HCT116 (cell line): ENCODE data around the gene TNRC6B. TPM values are rescaled to one million over a fixed set of nuclear protein-coding genes. Genes with fewer than 3 reads are reported as not detected.

Experiments used
- ATAC-seq: fragments of 200-7000 bp; cut with Tn5 transposase; 2 replicates; pipeline ENCODE4 v1.9.1; 2020; ENCODE audit warnings: mild to moderate bottlenecking, moderate library complexity
- BruUV-seq: library from RNA; stranded (reverse); fragments of 400-500 nt; replicated peaks from 2 replicates; lab custom pipeline; 2021; lab: Mats Ljungman, UMichigan
- CTCF ChIA-PET: fragments of 300-600 bp; sonication (Branson Sonifier 250); formaldehyde crosslinking; loops from one replicate; lab custom pipeline; 2021; ENCODE audit warnings: antibody characterized with exemption; lab: Charles Lee
- POLR2A ChIA-PET: fragments of 300-600, 350-600 bp; sonication (Branson Sonifier 250); formaldehyde crosslinking; loops from one replicate; lab custom pipeline; 2021; ENCODE audit warnings: antibody characterized with exemption; lab: Charles Lee
- RAD21 ChIA-PET, 2 experiments: fragments of 300-600 bp; sonication (Branson Sonifier 250); formaldehyde crosslinking; loops; one replicate each; lab custom pipeline; 2023; ENCODE audit warnings: low total read pairs in 2 of 2; ENCODE audit not compliant: uncharacterized antibody in 2 of 2, unreplicated experiment in 2 of 2, low non-redundant PET in 1 of 2; lab: Charles Lee
- DNase-seq: peaks from one replicate; pipeline ENCODE4 v3.0.0-alpha.2; 2010; ENCODE audit warnings: low read depth, low spot score
- H2AFZ ChIP-seq: fragments of 200-600 bp; shearing (Covaris generic), sonication (generic); 2 replicates; pipeline ENCODE4 v1.6.1; 2017; ENCODE audit warnings: low read depth, mixed run types, mixed read lengths, antibody characterized with exemption, low read length; ENCODE audit not compliant: poor library complexity, severe bottlenecking
- H3K27ac ChIP-seq: 2 replicates; pipeline ENCODE4 v1.5.1; 2012; ENCODE audit warnings: low read depth, low read length
- H3K27me3 ChIP-seq: fragments of 200-600 bp; sonication (generic); 2 replicates; pipeline ENCODE4 v1.6.1; 2016; ENCODE audit warnings: mixed run types, low read length, mixed read lengths; ENCODE audit not compliant: insufficient read depth
- H3K36me3 ChIP-seq, 2 experiments: fragments of 200-500 bp in 1 of 2; fragments of 200-600 bp in 1 of 2; sonication (Bioruptor generic) in 1 of 2; sonication (generic) in 1 of 2; 2 replicates each; pipeline versions ENCODE4 v1.5.1 to v1.6.1; 2014 to 2016; ENCODE audit warnings: low read length in 2 of 2, inconsistent platforms in 1 of 2, mixed read lengths in 1 of 2, mixed run types in 1 of 2; ENCODE audit not compliant: insufficient read depth in 2 of 2, control insufficient read depth in 1 of 2
- H3K4me1 ChIP-seq, 2 experiments: fragments of 200-600 bp in 1 of 2; sonication (generic) in 1 of 2; 2 replicates each; pipeline versions ENCODE4 v1.5.1 to v1.6.1; 2012 to 2017; ENCODE audit warnings: low read length in 2 of 2, inconsistent platforms in 1 of 2, mild to moderate bottlenecking in 1 of 2, mixed read lengths in 1 of 2, mixed run types in 1 of 2, moderate library complexity in 1 of 2; ENCODE audit not compliant: insufficient read depth in 2 of 2, control insufficient read depth in 1 of 2
- H3K4me2 ChIP-seq: fragments of 200-600 bp; sonication (generic); 2 replicates; pipeline ENCODE4 v1.6.1; 2017; ENCODE audit warnings: mixed run types, low read length, mixed read lengths
- H3K4me3 ChIP-seq, 2 experiments: fragments of 200-600 bp in 1 of 2; sonication (generic) in 1 of 2; replicated peaks in 1 of 2; 2 replicates each; pipeline ENCODE4 v1.5.1; 2011 to 2016; ENCODE audit warnings: low read length in 2 of 2, control low read depth in 1 of 2, low read depth in 1 of 2, mild to moderate bottlenecking in 1 of 2, mixed read lengths in 1 of 2, mixed run types in 1 of 2
- H3K79me2 ChIP-seq: fragments of 200-600 bp; sonication (generic); 2 replicates; pipeline ENCODE4 v1.6.1; 2017; ENCODE audit warnings: mild to moderate bottlenecking, mixed run types, low read length, moderate library complexity, mixed read lengths; ENCODE audit not compliant: insufficient read depth
- H3K9ac ChIP-seq: fragments of 200-600 bp; sonication (generic); 2 replicates; pipeline ENCODE4 v1.6.1; 2016; ENCODE audit warnings: low read length, mixed read lengths
- H3K9me2 ChIP-seq: fragments of 200-600 bp; sonication (generic), shearing (Covaris generic); 2 replicates; pipeline ENCODE4 v1.6.1; 2017; ENCODE audit warnings: mixed run types, mild to moderate bottlenecking, moderate library complexity; ENCODE audit not compliant: insufficient read depth
- H3K9me3 ChIP-seq, 2 experiments: fragments of 200-500 bp in 1 of 2; fragments of 200-600 bp in 1 of 2; sonication (Bioruptor generic) in 1 of 2; sonication (generic) in 1 of 2; 2 replicates each; pipeline ENCODE4 v1.6.1; 2014 to 2017; ENCODE audit warnings: low read length in 2 of 2, mixed read lengths in 2 of 2, inconsistent platforms in 1 of 2, low read depth in 1 of 2, mild to moderate bottlenecking in 1 of 2, mixed run types in 1 of 2, moderate library complexity in 1 of 2; ENCODE audit not compliant: control insufficient read depth in 1 of 2, insufficient read depth in 1 of 2
- H4K20me1 ChIP-seq: fragments of 200-600 bp; sonication (generic), shearing (Covaris generic); 2 replicates; pipeline ENCODE4 v1.6.1; 2017; ENCODE audit warnings: mixed run types, mild to moderate bottlenecking, moderate library complexity; ENCODE audit not compliant: insufficient read depth
- CBX3 ChIP-seq: IDR thresholded peaks from 2 replicates; pipeline ENCODE4 v1.6.1; 2012; ENCODE audit warnings: low read depth
- EGR1 ChIP-seq: IDR thresholded peaks from 2 replicates; pipeline ENCODE4 v1.6.1; 2012; ENCODE audit warnings: low read depth
- EZH2phosphoT487 ChIP-seq: fragments of 200-600 bp; IDR thresholded peaks from 2 replicates; pipeline ENCODE4 v1.6.1; 2018; ENCODE audit warnings: antibody characterized with exemption, borderline replicate concordance
- FOSL1 ChIP-seq: IDR thresholded peaks from 2 replicates; pipeline ENCODE4 v1.6.1; 2012; ENCODE audit warnings: low read depth
- MAX ChIP-seq: IDR thresholded peaks from 2 replicates; pipeline ENCODE4 v1.6.1; 2012
- SIN3A ChIP-seq: IDR thresholded peaks from 2 replicates; pipeline ENCODE4 v1.6.1; 2012; ENCODE audit warnings: low read depth
- SRF ChIP-seq: IDR thresholded peaks from 2 replicates; pipeline ENCODE4 v1.6.1; 2012; ENCODE audit warnings: low read depth
- intact Hi-C: fragments of 100-400 bp; cut with micrococcal nuclease; formaldehyde crosslinking; loops from 2 replicates; pipeline ENCODE4 v1.10.0; 2022
- total RNA-seq: library from RNA; stranded (reverse); gene quantifications from one replicate; pipeline ENCODE4 v1.2.1, GENCODE V29; 2021; ENCODE audit not compliant: unreplicated experiment
- TF ChIP-seq, protein P1 (sequence below): IDR thresholded peaks from 2 replicates; pipeline ENCODE4 v1.6.1; 2011; ENCODE audit warnings: mild to moderate bottlenecking, low read length, moderate library complexity; ENCODE audit not compliant: insufficient replicate concordance; ENCODE audit errors: extremely low read depth
- TF ChIP-seq, protein P2 (sequence below): IDR thresholded peaks from 2 replicates; pipeline ENCODE4 v1.6.1; 2012; ENCODE audit warnings: low read depth

Gene TNRC6B
- total RNA-seq, 1 experiment from 2014 or later = 29.8 TPM

DNA sequence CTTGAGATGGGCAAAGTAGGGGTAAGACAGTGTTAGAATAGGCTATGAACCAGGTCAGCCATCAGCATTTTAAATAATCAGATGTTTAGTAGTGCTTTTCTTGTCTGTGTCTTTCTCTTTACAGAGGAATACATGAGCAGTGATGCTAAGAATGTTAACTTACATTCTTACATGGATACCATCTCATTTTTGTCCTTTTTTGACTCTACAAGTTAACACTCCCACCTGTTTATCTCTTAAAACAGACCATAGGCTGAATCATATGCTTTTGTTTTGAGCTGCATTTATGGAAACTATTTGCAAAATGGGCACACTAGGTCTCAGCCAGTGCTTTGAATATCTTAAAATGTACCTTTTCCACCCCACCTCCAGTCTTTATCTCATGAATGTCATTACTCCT is 143.0 kb downstream of the TNRC6B start:
- H3K27ac ChIP-seq = no peak overlapping the region
- no peaks in the 10 kb centered on the region for H3K27me3 ChIP-seq
- intact Hi-C loops = no loop called here
- H3K9me3 ChIP-seq = no peaks in the 10 kb centered on the region
- no peaks in the 10 kb centered on the region for H4K20me1 ChIP-seq
- POLR2A ChIA-PET = no interaction called here
- H3K4me1 ChIP-seq = no peaks in the 10 kb centered on the region
- no peak overlapping the region for H2AFZ ChIP-seq
- ATAC-seq (no peak), DNase-seq (no peak)
- no peak overlapping the region for H3K4me3 ChIP-seq
- H3K4me2 ChIP-seq = no peak overlapping the region
- CTCF ChIA-PET = no interaction called here
- H3K9me2 ChIP-seq = no peaks in the 10 kb centered on the region
- BruUV-seq = no TSS peak
- RAD21 ChIA-PET = no interaction called here
- no peak overlapping the region for H3K9ac ChIP-seq
- H3K79me2 ChIP-seq = no peaks in the 10 kb centered on the region
- no peak for TF ChIP-seq MAX
- TF ChIP-seq EGR1 = no peak
- TF ChIP-seq, protein P1, sequence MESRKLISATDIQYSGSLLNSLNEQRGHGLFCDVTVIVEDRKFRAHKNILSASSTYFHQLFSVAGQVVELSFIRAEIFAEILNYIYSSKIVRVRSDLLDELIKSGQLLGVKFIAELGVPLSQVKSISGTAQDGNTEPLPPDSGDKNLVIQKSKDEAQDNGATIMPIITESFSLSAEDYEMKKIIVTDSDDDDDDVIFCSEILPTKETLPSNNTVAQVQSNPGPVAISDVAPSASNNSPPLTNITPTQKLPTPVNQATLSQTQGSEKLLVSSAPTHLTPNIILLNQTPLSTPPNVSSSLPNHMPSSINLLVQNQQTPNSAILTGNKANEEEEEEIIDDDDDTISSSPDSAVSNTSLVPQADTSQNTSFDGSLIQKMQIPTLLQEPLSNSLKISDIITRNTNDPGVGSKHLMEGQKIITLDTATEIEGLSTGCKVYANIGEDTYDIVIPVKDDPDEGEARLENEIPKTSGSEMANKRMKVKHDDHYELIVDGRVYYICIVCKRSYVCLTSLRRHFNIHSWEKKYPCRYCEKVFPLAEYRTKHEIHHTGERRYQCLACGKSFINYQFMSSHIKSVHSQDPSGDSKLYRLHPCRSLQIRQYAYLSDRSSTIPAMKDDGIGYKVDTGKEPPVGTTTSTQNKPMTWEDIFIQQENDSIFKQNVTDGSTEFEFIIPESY = no peak
- TF ChIP-seq, protein P2, sequence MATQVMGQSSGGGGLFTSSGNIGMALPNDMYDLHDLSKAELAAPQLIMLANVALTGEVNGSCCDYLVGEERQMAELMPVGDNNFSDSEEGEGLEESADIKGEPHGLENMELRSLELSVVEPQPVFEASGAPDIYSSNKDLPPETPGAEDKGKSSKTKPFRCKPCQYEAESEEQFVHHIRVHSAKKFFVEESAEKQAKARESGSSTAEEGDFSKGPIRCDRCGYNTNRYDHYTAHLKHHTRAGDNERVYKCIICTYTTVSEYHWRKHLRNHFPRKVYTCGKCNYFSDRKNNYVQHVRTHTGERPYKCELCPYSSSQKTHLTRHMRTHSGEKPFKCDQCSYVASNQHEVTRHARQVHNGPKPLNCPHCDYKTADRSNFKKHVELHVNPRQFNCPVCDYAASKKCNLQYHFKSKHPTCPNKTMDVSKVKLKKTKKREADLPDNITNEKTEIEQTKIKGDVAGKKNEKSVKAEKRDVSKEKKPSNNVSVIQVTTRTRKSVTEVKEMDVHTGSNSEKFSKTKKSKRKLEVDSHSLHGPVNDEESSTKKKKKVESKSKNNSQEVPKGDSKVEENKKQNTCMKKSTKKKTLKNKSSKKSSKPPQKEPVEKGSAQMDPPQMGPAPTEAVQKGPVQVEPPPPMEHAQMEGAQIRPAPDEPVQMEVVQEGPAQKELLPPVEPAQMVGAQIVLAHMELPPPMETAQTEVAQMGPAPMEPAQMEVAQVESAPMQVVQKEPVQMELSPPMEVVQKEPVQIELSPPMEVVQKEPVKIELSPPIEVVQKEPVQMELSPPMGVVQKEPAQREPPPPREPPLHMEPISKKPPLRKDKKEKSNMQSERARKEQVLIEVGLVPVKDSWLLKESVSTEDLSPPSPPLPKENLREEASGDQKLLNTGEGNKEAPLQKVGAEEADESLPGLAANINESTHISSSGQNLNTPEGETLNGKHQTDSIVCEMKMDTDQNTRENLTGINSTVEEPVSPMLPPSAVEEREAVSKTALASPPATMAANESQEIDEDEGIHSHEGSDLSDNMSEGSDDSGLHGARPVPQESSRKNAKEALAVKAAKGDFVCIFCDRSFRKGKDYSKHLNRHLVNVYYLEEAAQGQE = no peak
- no peak for TF ChIP-seq SRF
- TF ChIP-seq EZH2phosphoT487 = no peak
- no peak for TF ChIP-seq SIN3A
- TF ChIP-seq FOSL1 = no peak
- TF ChIP-seq CBX3 = no peak
- peaks cover 9 to 17% of the 10 kb centered on the region in 2 experiments; a peak in 3 of 4 replicates for H3K36me3 ChIP-seq
